HG02571 (cell line): Measurements from ENCODE around the gene DGLUCY.
"Not testable (repeated sequence)": the region's sequence is repeated elsewhere in the genome, so short reads cannot be mapped to it uniquely, and the experiment has no call there.

Experiments used
- ATAC-seq: cut with Tn5 transposase; IDR thresholded peaks from one replicate; pipeline ENCODE4 v1.9.1; 2021; ENCODE audit warnings: mild to moderate bottlenecking, moderate library complexity; ENCODE audit not compliant: unreplicated experiment

Gene DGLUCY

GRCh38 chr14:91135039-91135438 lies 21.2 kb downstream of the DGLUCY start:
- ATAC-seq = no peak

- no peak for ATAC-seq
Observed at GRCh38 chr14:91138511-91139359, 24.9 kb downstream of the DGLUCY start.

GRCh38 chr14:91139776-91140175 lies 25.9 kb downstream of the DGLUCY start:
- ATAC-seq = no peak

- ATAC-seq = no peak
Observed at GRCh38 chr14:91140672-91141071, 26.8 kb downstream of the DGLUCY start.

- peak; percentile 69 for ATAC-seq
Observed at GRCh38 chr14:91142214-91142668, 28.4 kb downstream of the DGLUCY start.

- ATAC-seq = no peak
Observed at GRCh38 chr14:91143862-91144261, 30.0 kb downstream of the DGLUCY start.

- no peak for ATAC-seq
Observed at GRCh38 chr14:91144425-91145145, 30.7 kb downstream of the DGLUCY start.

- ATAC-seq = no peak
Observed at GRCh38 chr14:91145391-91146160, 31.7 kb downstream of the DGLUCY start.

GRCh38 chr14:91146661-91147060 lies 32.8 kb downstream of the DGLUCY start:
- ATAC-seq = no peak

- no peak for ATAC-seq
Observed at GRCh38 chr14:91149462-91149861, 35.6 kb downstream of the DGLUCY start.

GRCh38 chr14:91152499-91152898 lies 38.6 kb downstream of the DGLUCY start:
- ATAC-seq = no peak

GRCh38 chr14:91153360-91153759 lies 39.5 kb downstream of the DGLUCY start:
- ATAC-seq = no peak

GRCh38 chr14:91154851-91155625 lies 41.2 kb downstream of the DGLUCY start:
- no peak for ATAC-seq

GRCh38 chr14:91155626-91156089 lies 41.8 kb downstream of the DGLUCY start:
- ATAC-seq = no peak

- not testable (repeated sequence) for ATAC-seq
Observed at GRCh38 chr14:91156142-91156666, 42.3 kb downstream of the DGLUCY start.

- ATAC-seq = not testable (repeated sequence)
Observed at GRCh38 chr14:91156877-91157276, 43.0 kb downstream of the DGLUCY start.

GRCh38 chr14:91158091-91158790 lies 44.4 kb downstream of the DGLUCY start:
- ATAC-seq = no peak

- ATAC-seq = no peak
Observed at GRCh38 chr14:91159182-91159581, 45.3 kb downstream of the DGLUCY start.

- no peak for ATAC-seq
Observed at GRCh38 chr14:91159906-91160305, 46.0 kb downstream of the DGLUCY start.

- no peak for ATAC-seq
Observed at GRCh38 chr14:91163316-91163715, 49.4 kb downstream of the DGLUCY start.
